Epithelial cell of esophagus (primary cell): ENCODE measurements around the gene CREB3L2.
A peak's percentile ranks its signal among the peaks of the same experiment; 100 is the strongest.
"Not testable (repeated sequence)": the region's sequence is repeated elsewhere in the genome, so short reads cannot be mapped to it uniquely, and the experiment has no call there.

Source experiments
- DNase-seq: peaks from one replicate; pipeline ENCODE4 v3.0.0; 2010; ENCODE audit warnings: low read depth
- H3K4me3 ChIP-seq: 2 replicates; pipeline ENCODE4 v1.5.1; 2011; ENCODE audit warnings: mild to moderate bottlenecking, low read length, control low read depth
- TF ChIP-seq, protein P1 (sequence below): IDR thresholded peaks from 2 replicates; pipeline ENCODE4 v1.5.1; 2011; ENCODE audit warnings: low read depth, mild to moderate bottlenecking, low read length, control low read depth, inconsistent platforms; ENCODE audit not compliant: insufficient read depth; ENCODE audit errors: missing control alignments

The CREB3L2 gene

GRCh38 chr7:137933270-137934017 lies 68.4 kb downstream of the CREB3L2 start:
- H3K4me3 ChIP-seq, result no peak overlapping the region
- DNase-seq, result peak; percentile 48
- TF ChIP-seq, protein P1, sequence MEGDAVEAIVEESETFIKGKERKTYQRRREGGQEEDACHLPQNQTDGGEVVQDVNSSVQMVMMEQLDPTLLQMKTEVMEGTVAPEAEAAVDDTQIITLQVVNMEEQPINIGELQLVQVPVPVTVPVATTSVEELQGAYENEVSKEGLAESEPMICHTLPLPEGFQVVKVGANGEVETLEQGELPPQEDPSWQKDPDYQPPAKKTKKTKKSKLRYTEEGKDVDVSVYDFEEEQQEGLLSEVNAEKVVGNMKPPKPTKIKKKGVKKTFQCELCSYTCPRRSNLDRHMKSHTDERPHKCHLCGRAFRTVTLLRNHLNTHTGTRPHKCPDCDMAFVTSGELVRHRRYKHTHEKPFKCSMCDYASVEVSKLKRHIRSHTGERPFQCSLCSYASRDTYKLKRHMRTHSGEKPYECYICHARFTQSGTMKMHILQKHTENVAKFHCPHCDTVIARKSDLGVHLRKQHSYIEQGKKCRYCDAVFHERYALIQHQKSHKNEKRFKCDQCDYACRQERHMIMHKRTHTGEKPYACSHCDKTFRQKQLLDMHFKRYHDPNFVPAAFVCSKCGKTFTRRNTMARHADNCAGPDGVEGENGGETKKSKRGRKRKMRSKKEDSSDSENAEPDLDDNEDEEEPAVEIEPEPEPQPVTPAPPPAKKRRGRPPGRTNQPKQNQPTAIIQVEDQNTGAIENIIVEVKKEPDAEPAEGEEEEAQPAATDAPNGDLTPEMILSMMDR, result no peak

GRCh38 chr7:137932881-137933269 lies 69.0 kb downstream of the CREB3L2 start:
- peak; percentile 86 for DNase-seq
- TF ChIP-seq, protein P1, result no peak
- no peak overlapping the region for H3K4me3 ChIP-seq

DNA sequence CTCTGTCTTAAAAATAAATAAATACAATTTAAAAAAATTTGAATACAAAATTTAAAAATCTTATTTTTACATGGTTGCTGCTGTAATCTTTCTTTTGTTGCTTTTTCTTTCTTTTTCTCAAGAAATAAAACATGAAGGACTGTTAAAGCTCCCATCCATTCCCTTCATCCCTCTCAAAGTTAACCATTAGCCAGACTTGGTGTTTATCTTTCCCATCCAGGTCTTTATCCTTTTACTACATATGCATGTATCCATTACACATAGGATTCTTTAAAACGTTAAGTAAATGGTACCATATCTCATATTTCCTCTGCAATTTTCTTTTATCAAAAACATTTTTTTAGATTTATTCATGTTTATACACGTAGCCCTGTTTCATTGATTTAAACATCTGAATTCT lies 70.1 kb downstream of the CREB3L2 start:
- no peak overlapping the region for H3K4me3 ChIP-seq
- no peak for DNase-seq
- TF ChIP-seq, protein P1, result no peak

GRCh38 chr7:137930581-137930980 lies 71.3 kb downstream of the CREB3L2 start:
- H3K4me3 ChIP-seq, result no peak overlapping the region
- TF ChIP-seq, protein P1, result no peak
- DNase-seq, result peak; percentile 93

- TF ChIP-seq, protein P1, result no peak
- H3K4me3 ChIP-seq, result no peak overlapping the region
- no peak for DNase-seq
These were observed 73.3 kb downstream of the CREB3L2 start for GRCh38 chr7:137928626-137929025.

DNA sequence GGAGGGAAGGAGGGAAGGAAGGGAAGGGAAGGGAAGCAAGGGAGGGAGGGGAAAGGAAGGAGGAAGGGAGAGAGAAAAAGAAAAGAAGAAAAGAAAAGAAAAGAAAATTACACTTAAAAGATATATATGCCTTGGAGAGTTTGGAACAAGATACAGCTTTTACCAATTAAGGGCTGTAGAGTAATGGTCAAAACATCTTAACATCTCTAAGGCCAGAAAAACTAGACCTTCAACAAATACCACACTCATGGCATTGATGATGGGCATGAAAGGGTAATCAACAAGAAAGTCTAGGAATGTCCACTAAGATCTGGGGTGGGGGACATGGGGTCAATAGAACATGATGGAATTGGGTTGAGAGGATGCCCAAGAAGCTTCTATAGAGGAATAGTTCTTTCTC lies 74.5 kb downstream of the CREB3L2 start:
- no peak for DNase-seq
- no peak overlapping the region for H3K4me3 ChIP-seq
- TF ChIP-seq, protein P1, result no peak

GRCh38 chr7:137926206-137926605 lies 75.7 kb downstream of the CREB3L2 start:
- not testable (repeated sequence) for DNase-seq, H3K4me3 ChIP-seq
